HCT116 (cell line): ENCODE measurements around the gene THYN1. TPM values are rescaled to one million over a fixed set of nuclear protein-coding genes. Genes with fewer than 3 reads are reported as not detected.

Source experiments
- ATAC-seq: fragments of 200-7000 bp; cut with Tn5 transposase; 2 replicates; pipeline ENCODE4 v1.9.1; 2020; ENCODE audit warnings: mild to moderate bottlenecking, moderate library complexity
- BruUV-seq: library from RNA; stranded (reverse); fragments of 400-500 nt; replicated peaks from 2 replicates; lab custom pipeline; 2021; lab: Mats Ljungman, UMichigan
- CTCF ChIA-PET: fragments of 300-600 bp; sonication (Branson Sonifier 250); formaldehyde crosslinking; loops from one replicate; lab custom pipeline; 2021; ENCODE audit warnings: antibody characterized with exemption; lab: Charles Lee
- POLR2A ChIA-PET: fragments of 300-600, 350-600 bp; sonication (Branson Sonifier 250); formaldehyde crosslinking; loops from one replicate; lab custom pipeline; 2021; ENCODE audit warnings: antibody characterized with exemption; lab: Charles Lee
- RAD21 ChIA-PET, 2 experiments: fragments of 300-600 bp; sonication (Branson Sonifier 250); formaldehyde crosslinking; loops; one replicate each; lab custom pipeline; 2023; ENCODE audit warnings: low total read pairs in 2 of 2; ENCODE audit not compliant: uncharacterized antibody in 2 of 2, unreplicated experiment in 2 of 2, low non-redundant PET in 1 of 2; lab: Charles Lee
- DNase-seq: peaks from one replicate; pipeline ENCODE4 v3.0.0-alpha.2; 2010; ENCODE audit warnings: low read depth, low spot score
- H2AFZ ChIP-seq: fragments of 200-600 bp; shearing (Covaris generic), sonication (generic); 2 replicates; pipeline ENCODE4 v1.6.1; 2017; ENCODE audit warnings: low read depth, mixed run types, mixed read lengths, antibody characterized with exemption, low read length; ENCODE audit not compliant: poor library complexity, severe bottlenecking
- H3K27ac ChIP-seq: 2 replicates; pipeline ENCODE4 v1.5.1; 2012; ENCODE audit warnings: low read depth, low read length
- H3K27me3 ChIP-seq: fragments of 200-600 bp; sonication (generic); 2 replicates; pipeline ENCODE4 v1.6.1; 2016; ENCODE audit warnings: mixed run types, low read length, mixed read lengths; ENCODE audit not compliant: insufficient read depth
- H3K36me3 ChIP-seq, 2 experiments: fragments of 200-500 bp in 1 of 2; fragments of 200-600 bp in 1 of 2; sonication (Bioruptor generic) in 1 of 2; sonication (generic) in 1 of 2; 2 replicates each; pipeline versions ENCODE4 v1.5.1 to v1.6.1; 2014 to 2016; ENCODE audit warnings: low read length in 2 of 2, inconsistent platforms in 1 of 2, mixed read lengths in 1 of 2, mixed run types in 1 of 2; ENCODE audit not compliant: insufficient read depth in 2 of 2, control insufficient read depth in 1 of 2
- H3K4me1 ChIP-seq, 2 experiments: fragments of 200-600 bp in 1 of 2; sonication (generic) in 1 of 2; 2 replicates each; pipeline versions ENCODE4 v1.5.1 to v1.6.1; 2012 to 2017; ENCODE audit warnings: low read length in 2 of 2, inconsistent platforms in 1 of 2, mild to moderate bottlenecking in 1 of 2, mixed read lengths in 1 of 2, mixed run types in 1 of 2, moderate library complexity in 1 of 2; ENCODE audit not compliant: insufficient read depth in 2 of 2, control insufficient read depth in 1 of 2
- H3K4me2 ChIP-seq: fragments of 200-600 bp; sonication (generic); 2 replicates; pipeline ENCODE4 v1.6.1; 2017; ENCODE audit warnings: mixed run types, low read length, mixed read lengths
- H3K4me3 ChIP-seq, 2 experiments: fragments of 200-600 bp in 1 of 2; sonication (generic) in 1 of 2; replicated peaks in 1 of 2; 2 replicates each; pipeline ENCODE4 v1.5.1; 2011 to 2016; ENCODE audit warnings: low read length in 2 of 2, control low read depth in 1 of 2, low read depth in 1 of 2, mild to moderate bottlenecking in 1 of 2, mixed read lengths in 1 of 2, mixed run types in 1 of 2
- H3K79me2 ChIP-seq: fragments of 200-600 bp; sonication (generic); 2 replicates; pipeline ENCODE4 v1.6.1; 2017; ENCODE audit warnings: mild to moderate bottlenecking, mixed run types, low read length, moderate library complexity, mixed read lengths; ENCODE audit not compliant: insufficient read depth
- H3K9ac ChIP-seq: fragments of 200-600 bp; sonication (generic); 2 replicates; pipeline ENCODE4 v1.6.1; 2016; ENCODE audit warnings: low read length, mixed read lengths
- H3K9me2 ChIP-seq: fragments of 200-600 bp; sonication (generic), shearing (Covaris generic); 2 replicates; pipeline ENCODE4 v1.6.1; 2017; ENCODE audit warnings: mixed run types, mild to moderate bottlenecking, moderate library complexity; ENCODE audit not compliant: insufficient read depth
- H3K9me3 ChIP-seq, 2 experiments: fragments of 200-500 bp in 1 of 2; fragments of 200-600 bp in 1 of 2; sonication (Bioruptor generic) in 1 of 2; sonication (generic) in 1 of 2; 2 replicates each; pipeline ENCODE4 v1.6.1; 2014 to 2017; ENCODE audit warnings: low read length in 2 of 2, mixed read lengths in 2 of 2, inconsistent platforms in 1 of 2, low read depth in 1 of 2, mild to moderate bottlenecking in 1 of 2, mixed run types in 1 of 2, moderate library complexity in 1 of 2; ENCODE audit not compliant: control insufficient read depth in 1 of 2, insufficient read depth in 1 of 2
- H4K20me1 ChIP-seq: fragments of 200-600 bp; sonication (generic), shearing (Covaris generic); 2 replicates; pipeline ENCODE4 v1.6.1; 2017; ENCODE audit warnings: mixed run types, mild to moderate bottlenecking, moderate library complexity; ENCODE audit not compliant: insufficient read depth
- CBX3 ChIP-seq: IDR thresholded peaks from 2 replicates; pipeline ENCODE4 v1.6.1; 2012; ENCODE audit warnings: low read depth
- CEBPB ChIP-seq: IDR thresholded peaks from 2 replicates; pipeline ENCODE4 v1.6.1; 2012; ENCODE audit warnings: low read depth
- EGR1 ChIP-seq: IDR thresholded peaks from 2 replicates; pipeline ENCODE4 v1.6.1; 2012; ENCODE audit warnings: low read depth
- ELF1 ChIP-seq: IDR thresholded peaks from 2 replicates; pipeline ENCODE4 v1.6.1; 2012; ENCODE audit warnings: low read depth, borderline replicate concordance
- EZH2 ChIP-seq: fragments of 200-600 bp; sonication (generic); IDR thresholded peaks from 2 replicates; pipeline ENCODE4 v1.6.1; 2017; ENCODE audit warnings: antibody characterized with exemption, mixed run types
- FOSL1 ChIP-seq: IDR thresholded peaks from 2 replicates; pipeline ENCODE4 v1.6.1; 2012; ENCODE audit warnings: low read depth
- MAX ChIP-seq: IDR thresholded peaks from 2 replicates; pipeline ENCODE4 v1.6.1; 2012
- POLR2A ChIP-seq: IDR thresholded peaks from 2 replicates; pipeline ENCODE4 v1.7.0; 2011; ENCODE audit warnings: borderline replicate concordance; ENCODE audit not compliant: insufficient read depth, insufficient read length; ENCODE audit errors: extremely low read depth
- POLR2AphosphoS5 ChIP-seq: IDR thresholded peaks from 2 replicates; pipeline ENCODE4 v1.6.1; 2011; ENCODE audit warnings: mild to moderate bottlenecking, low read depth, low read length, moderate library complexity
- RAD21 ChIP-seq: IDR thresholded peaks from 2 replicates; pipeline ENCODE4 v1.6.1; 2012; ENCODE audit warnings: low read depth, mild to moderate bottlenecking
- REST ChIP-seq: IDR thresholded peaks from 2 replicates; pipeline ENCODE4 v1.6.1; 2012; ENCODE audit warnings: low read depth
- SP1 ChIP-seq: IDR thresholded peaks from 2 replicates; pipeline ENCODE4 v1.6.1; 2012; ENCODE audit warnings: low read depth
- SRF ChIP-seq: IDR thresholded peaks from 2 replicates; pipeline ENCODE4 v1.6.1; 2012; ENCODE audit warnings: low read depth
- TCF7L2 ChIP-seq: IDR thresholded peaks from 2 replicates; pipeline ENCODE4 v1.7.0; 2011; ENCODE audit warnings: borderline replicate concordance, inconsistent platforms; ENCODE audit not compliant: insufficient read depth, insufficient read length; ENCODE audit errors: extremely low read depth
- YY1 ChIP-seq: IDR thresholded peaks from 2 replicates; pipeline ENCODE4 v1.6.1; 2011; ENCODE audit warnings: low read length, low read depth, moderate library complexity, mild to moderate bottlenecking; ENCODE audit not compliant: insufficient replicate concordance; ENCODE audit errors: extremely low read depth
- ZBTB33 ChIP-seq: IDR thresholded peaks from 2 replicates; pipeline ENCODE4 v1.6.1; 2011; ENCODE audit warnings: mild to moderate bottlenecking, low read length, moderate library complexity; ENCODE audit not compliant: insufficient replicate concordance; ENCODE audit errors: extremely low read depth
- ZFX ChIP-seq: fragments of 450-650 bp; IDR thresholded peaks from 2 replicates; pipeline ENCODE4 v1.6.1; 2017
- intact Hi-C: fragments of 100-400 bp; cut with micrococcal nuclease; formaldehyde crosslinking; loops from 2 replicates; pipeline ENCODE4 v1.10.0; 2022
- total RNA-seq: library from RNA; stranded (reverse); gene quantifications from one replicate; pipeline ENCODE4 v1.2.1, GENCODE V29; 2021; ENCODE audit not compliant: unreplicated experiment
- TF ChIP-seq, protein P1 (sequence below): IDR thresholded peaks from 2 replicates; pipeline ENCODE4 v1.6.1; 2012
- TF ChIP-seq, protein P2 (sequence below), 3 experiments: fragments of 200-600 bp in 1 of 3; sonication (generic) in 1 of 3; IDR thresholded peaks in 2 of 3; conservative IDR thresholded peaks in 1 of 3; 2 replicates each; pipeline ENCODE4 v1.5.1; 2012 to 2017; ENCODE audit warnings: low read depth in 2 of 3, low read length in 2 of 3, antibody characterized with exemption in 1 of 3, borderline replicate concordance in 1 of 3, control low read depth in 1 of 3, mild to moderate bottlenecking in 1 of 3, mixed read lengths in 1 of 3, mixed run types in 1 of 3, moderate library complexity in 1 of 3; ENCODE audit not compliant: insufficient read depth in 1 of 3

THYN1 gene
- total RNA-seq, 1 experiment from 2014 or later = 32.2 TPM

DNA sequence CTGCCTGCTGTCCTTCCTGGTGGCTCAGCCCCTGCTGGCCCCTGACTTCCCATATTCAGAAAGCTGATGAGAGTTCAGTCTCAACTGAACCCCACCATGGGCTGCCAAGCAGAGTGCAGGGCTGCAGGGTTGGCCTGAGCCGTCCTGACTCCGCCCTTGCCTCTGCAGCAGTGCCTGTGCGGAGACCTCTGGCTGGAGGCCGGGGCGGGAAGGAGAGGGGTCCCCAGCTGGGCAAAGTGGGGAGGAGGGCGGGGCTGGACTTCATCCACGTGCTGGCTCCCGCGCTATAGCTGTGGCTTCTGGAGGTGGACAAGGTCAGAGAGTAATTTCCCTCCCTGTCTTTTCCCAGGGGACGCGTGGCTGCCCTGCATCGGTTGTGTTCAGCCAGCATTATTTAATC, 36.6 kb upstream of the THYN1 start:
- Histone ChIP-seq H3K27me3 (no peaks in the 10 kb centered on the region), H3K36me3 (no peaks in the 10 kb centered on the region), H3K9ac (no peak overlapping the region), H3K79me2 (no peaks in the 10 kb centered on the region), H3K4me2 (no peak overlapping the region), H2AFZ (no peak overlapping the region), H3K9me3 (no peaks in the 10 kb centered on the region), H3K4me3 (no peak overlapping the region), H4K20me1 (no peaks in the 10 kb centered on the region), H3K27ac (no peak overlapping the region), H3K9me2 (no peaks in the 10 kb centered on the region), H3K4me1 (no peaks in the 10 kb centered on the region)
- RAD21 ChIA-PET = no interaction called here
- ATAC-seq (no peak; the same call in 1 of the 2 replicates), DNase-seq (no peak)
- TF ChIP-seq TCF7L2 = no peak
- no peak for TF ChIP-seq MAX
- TF ChIP-seq CBX3 = no peak
- TF ChIP-seq POLR2A = no peak
- TF ChIP-seq, protein P1, sequence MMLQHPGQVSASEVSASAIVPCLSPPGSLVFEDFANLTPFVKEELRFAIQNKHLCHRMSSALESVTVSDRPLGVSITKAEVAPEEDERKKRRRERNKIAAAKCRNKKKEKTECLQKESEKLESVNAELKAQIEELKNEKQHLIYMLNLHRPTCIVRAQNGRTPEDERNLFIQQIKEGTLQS = no peak
- TF ChIP-seq ZBTB33 = no peak
- TF ChIP-seq FOSL1 = no peak
- no peak for TF ChIP-seq CEBPB
- TF ChIP-seq ELF1 = no peak
- no peak for TF ChIP-seq SP1
- TF ChIP-seq SRF = no peak
- TF ChIP-seq EZH2 = no peak
- no peak for TF ChIP-seq RAD21
- no peak for TF ChIP-seq REST
- TF ChIP-seq ZFX = no peak
- TF ChIP-seq, protein P2, sequence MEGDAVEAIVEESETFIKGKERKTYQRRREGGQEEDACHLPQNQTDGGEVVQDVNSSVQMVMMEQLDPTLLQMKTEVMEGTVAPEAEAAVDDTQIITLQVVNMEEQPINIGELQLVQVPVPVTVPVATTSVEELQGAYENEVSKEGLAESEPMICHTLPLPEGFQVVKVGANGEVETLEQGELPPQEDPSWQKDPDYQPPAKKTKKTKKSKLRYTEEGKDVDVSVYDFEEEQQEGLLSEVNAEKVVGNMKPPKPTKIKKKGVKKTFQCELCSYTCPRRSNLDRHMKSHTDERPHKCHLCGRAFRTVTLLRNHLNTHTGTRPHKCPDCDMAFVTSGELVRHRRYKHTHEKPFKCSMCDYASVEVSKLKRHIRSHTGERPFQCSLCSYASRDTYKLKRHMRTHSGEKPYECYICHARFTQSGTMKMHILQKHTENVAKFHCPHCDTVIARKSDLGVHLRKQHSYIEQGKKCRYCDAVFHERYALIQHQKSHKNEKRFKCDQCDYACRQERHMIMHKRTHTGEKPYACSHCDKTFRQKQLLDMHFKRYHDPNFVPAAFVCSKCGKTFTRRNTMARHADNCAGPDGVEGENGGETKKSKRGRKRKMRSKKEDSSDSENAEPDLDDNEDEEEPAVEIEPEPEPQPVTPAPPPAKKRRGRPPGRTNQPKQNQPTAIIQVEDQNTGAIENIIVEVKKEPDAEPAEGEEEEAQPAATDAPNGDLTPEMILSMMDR (IDR thresholded peaks at IDR 0.05 in 2 of 3, conservative IDR thresholded peaks at IDR 0.05 in 1 of 3; ENCODE audit: borderline replicate concordance in 1 of 3, insufficient read depth in 1 of 3, low read depth in 2 of 3, low read length in 2 of 3) = no peak
- TF ChIP-seq EGR1 = no peak
- no peak for TF ChIP-seq POLR2AphosphoS5
- TF ChIP-seq YY1 = no peak
- no TSS peak for BruUV-seq
- intact Hi-C loops = no loop called here
- CTCF ChIA-PET = no interaction called here
- POLR2A ChIA-PET = no interaction called here
